GM23338 (cell line): ENCODE data around the gene SLC25A29. TPM values are rescaled to one million over a fixed set of nuclear protein-coding genes. Genes with fewer than 3 reads are reported as not detected.

Experiments
- ATAC-seq: fragments of 200-7000 bp; cut with Tn5 transposase; 3 replicates; pipeline ENCODE4 v1.9.1; 2020
- DNase-seq: peaks from one replicate; pipeline ENCODE4 v3.0.0-alpha.2; 2015; ENCODE audit warnings: low spot score
- H2AFZ ChIP-seq: fragments of 200-600 bp; sonication (generic); 2 replicates; pipeline ENCODE4 v1.8.0; 2016; ENCODE audit warnings: antibody characterized with exemption, mild to moderate bottlenecking, moderate library complexity
- H3F3A ChIP-seq: fragments of 200-600 bp; sonication (generic); replicated peaks from 2 replicates; pipeline ENCODE4 v1.8.0; 2017; ENCODE audit warnings: antibody characterized with exemption, mixed run types, low read depth
- H3K27ac ChIP-seq: fragments of 200-600 bp; sonication (generic); 2 replicates; pipeline ENCODE4 v1.6.1; 2016; ENCODE audit warnings: low read depth
- H3K27me3 ChIP-seq: fragments of 200-600 bp; sonication (generic); 2 replicates; pipeline ENCODE4 v1.8.0; 2016; ENCODE audit warnings: mild to moderate bottlenecking, mixed run types, moderate library complexity; ENCODE audit not compliant: insufficient read depth
- H3K36me3 ChIP-seq: fragments of 200-600 bp; sonication (generic); 2 replicates; pipeline ENCODE4 v1.8.0; 2016; ENCODE audit warnings: mild to moderate bottlenecking; ENCODE audit not compliant: insufficient read depth
- H3K4me1 ChIP-seq: fragments of 200-600 bp; sonication (generic); 2 replicates; pipeline ENCODE4 v1.8.0; 2016; ENCODE audit warnings: mild to moderate bottlenecking, moderate library complexity; ENCODE audit not compliant: insufficient read depth
- H3K4me2 ChIP-seq: fragments of 200-600 bp; sonication (generic); 2 replicates; pipeline ENCODE4 v1.7.1; 2017; ENCODE audit warnings: mixed run types
- H3K4me3 ChIP-seq: fragments of 200-600 bp; sonication (generic); 2 replicates; pipeline ENCODE4 v1.6.1; 2016; ENCODE audit warnings: mixed run types
- H3K79me2 ChIP-seq: fragments of 200-600 bp; sonication (generic); replicated peaks from 2 replicates; pipeline ENCODE4 v1.8.0; 2017; ENCODE audit warnings: mild to moderate bottlenecking; ENCODE audit not compliant: insufficient read depth
- H3K9me2 ChIP-seq: fragments of 200-600 bp; sonication (generic); 2 replicates; pipeline ENCODE4 v1.8.0; 2017; ENCODE audit not compliant: insufficient read depth
- H4K20me1 ChIP-seq: fragments of 200-600 bp; sonication (generic); replicated peaks from 2 replicates; pipeline ENCODE4 v1.8.0; 2017; ENCODE audit warnings: mild to moderate bottlenecking; ENCODE audit not compliant: insufficient read depth
- H3K27ac Mint-ChIP-seq: 2 replicates; pipeline ENCODE4 v1.8.0; 2020; ENCODE audit warnings: inconsistent platforms, mild to moderate bottlenecking, moderate library complexity, mixed read lengths
- H3K27me3 Mint-ChIP-seq: 3 replicates; pipeline ENCODE4 v1.8.0; 2022; ENCODE audit warnings: low read depth, mild to moderate bottlenecking, moderate library complexity, mixed read lengths, inconsistent platforms; ENCODE audit not compliant: insufficient read depth, poor library complexity
- H3K36me3 Mint-ChIP-seq: 3 replicates; pipeline ENCODE4 v1.8.0; 2021; ENCODE audit warnings: low read depth, mild to moderate bottlenecking, inconsistent platforms, moderate library complexity, mixed read lengths
- H3K4me1 Mint-ChIP-seq: 3 replicates; pipeline ENCODE4 v1.8.0; 2020; ENCODE audit warnings: mild to moderate bottlenecking, inconsistent platforms, mixed read lengths
- H3K4me3 Mint-ChIP-seq: 3 replicates; pipeline ENCODE4 v1.8.0; 2021; ENCODE audit warnings: moderate library complexity, mild to moderate bottlenecking, inconsistent platforms, mixed read lengths
- H3K9me3 Mint-ChIP-seq: 3 replicates; pipeline ENCODE4 v1.8.0; 2020; ENCODE audit warnings: moderate library complexity, mild to moderate bottlenecking, inconsistent platforms, mixed read lengths
- CREB1 ChIP-seq: fragments of 250-450 bp; sonication (Bioruptor Pico); IDR thresholded peaks from 2 replicates; pipeline ENCODE4 v1.5.0; 2020; ENCODE audit warnings: low read depth, mild to moderate bottlenecking, moderate library complexity
- EZH2 ChIP-seq: fragments of 200-600 bp; sonication (generic); IDR thresholded peaks from one replicate; pipeline ENCODE4 v1.8.0; 2017; ENCODE audit warnings: antibody characterized with exemption, mild to moderate bottlenecking, low read depth; ENCODE audit not compliant: unreplicated experiment
- JUNB ChIP-seq: IDR thresholded peaks from one replicate; pipeline ENCODE4 v1.6.1; 2016; ENCODE audit warnings: antibody characterized with exemption; ENCODE audit not compliant: unreplicated experiment
- STAT1 ChIP-seq: IDR thresholded peaks from one replicate; pipeline ENCODE4 v1.6.1; 2016; ENCODE audit warnings: antibody characterized with exemption; ENCODE audit not compliant: unreplicated experiment
- ZNF114 ChIP-seq: fragments of 250-450 bp; sonication (Bioruptor Pico); IDR thresholded peaks from 2 replicates; pipeline ENCODE4 v1.5.0; 2020; ENCODE audit warnings: mild to moderate bottlenecking, moderate library complexity
- polyA plus RNA-seq: library from polyadenylated mRNA; unstranded; fragments of >200 nt; fragmentation: Nextera tagmentation; extraction: Ambion mirVana; gene quantifications from 2 replicates; pipeline ENCODE4 v1.2.1, GENCODE V29; 2016
- total RNA-seq: library from RNA; depleted of rRNA; stranded (reverse); fragments of >200 nt; shearing (Covaris generic); gene quantifications from 2 replicates; pipeline ENCODE4 v1.2.3, GENCODE V29; 2014
- TF ChIP-seq, protein P1 (sequence below), 2 experiments: fragments of 200-600 bp in 1 of 2; sonication (generic) in 1 of 2; conservative IDR thresholded peaks; 2 replicates each; pipeline versions ENCODE4 v1.5.1 to v1.6.1; 2016 to 2017; ENCODE audit warnings: antibody characterized with exemption in 2 of 2, low read depth in 2 of 2, mild to moderate bottlenecking in 2 of 2, moderate library complexity in 1 of 2
- TF ChIP-seq, protein P2 (sequence below): IDR thresholded peaks from 2 replicates; pipeline ENCODE4 v1.6.1; 2016; ENCODE audit warnings: antibody characterized with exemption
- TF ChIP-seq, protein P3 (sequence below): IDR thresholded peaks from one replicate; pipeline ENCODE4 v1.6.1; 2018; ENCODE audit warnings: antibody characterized with exemption; ENCODE audit not compliant: unreplicated experiment

SLC25A29 gene
- total and polyA plus RNA-seq, 2 experiments from 2014 or later: 65.6 to 206 TPM

DNA sequence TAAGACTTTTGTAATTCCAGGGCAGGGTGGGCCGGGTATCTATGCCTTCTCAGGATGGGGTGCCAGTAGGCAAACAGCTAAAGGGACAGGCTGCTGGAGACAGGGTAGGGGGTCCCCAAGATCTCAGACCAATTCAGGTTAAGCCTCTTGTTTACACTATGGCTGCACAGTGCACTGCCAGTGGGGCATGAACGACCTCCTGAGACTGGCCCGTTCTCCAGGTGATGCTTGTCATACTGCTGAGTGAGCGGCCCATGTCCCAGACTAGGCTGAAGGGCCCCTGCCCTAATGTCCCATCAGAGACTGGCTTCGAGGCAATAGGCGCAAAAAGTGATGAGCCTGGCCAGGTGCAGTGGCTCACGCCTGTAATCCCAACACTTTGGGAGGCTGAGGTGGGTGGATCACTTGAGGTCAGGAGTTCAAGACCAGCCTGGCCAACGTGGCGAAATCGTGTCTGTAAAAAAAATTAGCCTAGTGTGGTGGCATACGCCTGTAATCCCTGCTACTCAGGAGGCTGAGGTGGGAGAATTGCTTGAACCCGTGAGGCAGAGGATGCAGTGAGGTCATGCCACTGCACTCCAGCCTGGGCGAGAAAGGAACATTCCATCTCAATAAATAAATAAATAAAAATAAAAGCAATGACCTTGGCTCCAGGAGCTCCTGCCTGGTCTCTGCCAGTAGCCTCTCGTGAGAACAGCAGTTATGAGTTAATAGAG, 12.6 kb downstream of the SLC25A29 start (continued):
- TF ChIP-seq, protein P1, sequence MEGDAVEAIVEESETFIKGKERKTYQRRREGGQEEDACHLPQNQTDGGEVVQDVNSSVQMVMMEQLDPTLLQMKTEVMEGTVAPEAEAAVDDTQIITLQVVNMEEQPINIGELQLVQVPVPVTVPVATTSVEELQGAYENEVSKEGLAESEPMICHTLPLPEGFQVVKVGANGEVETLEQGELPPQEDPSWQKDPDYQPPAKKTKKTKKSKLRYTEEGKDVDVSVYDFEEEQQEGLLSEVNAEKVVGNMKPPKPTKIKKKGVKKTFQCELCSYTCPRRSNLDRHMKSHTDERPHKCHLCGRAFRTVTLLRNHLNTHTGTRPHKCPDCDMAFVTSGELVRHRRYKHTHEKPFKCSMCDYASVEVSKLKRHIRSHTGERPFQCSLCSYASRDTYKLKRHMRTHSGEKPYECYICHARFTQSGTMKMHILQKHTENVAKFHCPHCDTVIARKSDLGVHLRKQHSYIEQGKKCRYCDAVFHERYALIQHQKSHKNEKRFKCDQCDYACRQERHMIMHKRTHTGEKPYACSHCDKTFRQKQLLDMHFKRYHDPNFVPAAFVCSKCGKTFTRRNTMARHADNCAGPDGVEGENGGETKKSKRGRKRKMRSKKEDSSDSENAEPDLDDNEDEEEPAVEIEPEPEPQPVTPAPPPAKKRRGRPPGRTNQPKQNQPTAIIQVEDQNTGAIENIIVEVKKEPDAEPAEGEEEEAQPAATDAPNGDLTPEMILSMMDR (conservative IDR thresholded peaks at IDR 0.05; ENCODE audit: low read depth in 2 of 2): no peak
- no peak for TF ChIP-seq EZH2
- TF ChIP-seq JUNB: no peak
- TF ChIP-seq, protein P2, sequence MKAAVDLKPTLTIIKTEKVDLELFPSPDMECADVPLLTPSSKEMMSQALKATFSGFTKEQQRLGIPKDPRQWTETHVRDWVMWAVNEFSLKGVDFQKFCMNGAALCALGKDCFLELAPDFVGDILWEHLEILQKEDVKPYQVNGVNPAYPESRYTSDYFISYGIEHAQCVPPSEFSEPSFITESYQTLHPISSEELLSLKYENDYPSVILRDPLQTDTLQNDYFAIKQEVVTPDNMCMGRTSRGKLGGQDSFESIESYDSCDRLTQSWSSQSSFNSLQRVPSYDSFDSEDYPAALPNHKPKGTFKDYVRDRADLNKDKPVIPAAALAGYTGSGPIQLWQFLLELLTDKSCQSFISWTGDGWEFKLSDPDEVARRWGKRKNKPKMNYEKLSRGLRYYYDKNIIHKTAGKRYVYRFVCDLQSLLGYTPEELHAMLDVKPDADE: no peak
- no peak for TF ChIP-seq STAT1
- TF ChIP-seq ZNF114 (CRISPR knock-in tag): no peak

DNA sequence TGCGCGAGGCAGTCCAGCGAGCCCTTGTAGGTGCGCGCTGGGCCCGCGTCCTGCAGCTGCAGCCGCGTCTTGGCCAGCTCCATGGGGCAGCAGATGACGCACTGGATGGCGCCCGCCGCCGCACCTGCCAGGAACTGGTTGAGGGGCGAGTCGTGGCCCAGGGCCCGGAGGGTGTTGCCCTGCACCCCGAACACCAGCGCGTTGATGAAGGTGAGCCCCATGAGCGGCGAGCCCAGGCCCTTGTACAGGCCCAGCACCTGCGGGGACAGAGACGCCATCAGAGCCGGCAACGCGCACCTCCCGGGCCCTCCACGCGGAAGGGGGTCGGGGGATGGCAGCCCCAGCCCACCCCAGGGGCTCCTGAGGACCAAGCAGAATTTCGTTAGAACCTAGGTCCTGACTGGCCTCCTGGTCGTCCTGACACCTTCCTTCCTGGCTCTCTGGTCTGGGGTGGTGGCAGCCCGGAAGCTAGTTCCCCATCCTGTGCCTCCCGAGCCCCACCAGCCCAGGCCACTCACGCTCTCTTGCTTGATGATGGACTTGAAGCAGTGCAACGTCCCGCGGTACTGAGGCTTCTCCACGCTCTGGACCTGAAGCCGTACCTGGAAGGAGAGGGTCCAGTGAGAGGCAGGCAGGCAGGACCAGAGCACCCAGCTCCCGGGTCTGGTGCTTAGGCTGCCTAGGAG, 13.3 kb downstream of the SLC25A29 start:
- no peak overlapping the region for H3K27ac Mint-ChIP-seq

More for the DNA sequence above, 13.3 kb downstream of the SLC25A29 start:
- H3K79me2 ChIP-seq: no peaks in the 10 kb centered on the region
- Mint-ChIP-seq H3K4me1 (peaks cover 22% of the 10 kb centered on the region), H3K36me3 (peaks cover 46% of the 10 kb centered on the region), H3K4me3 (no peak overlapping the region), H3K9me3 (no peaks in the 10 kb centered on the region), H3K27me3 (peaks cover 6% of the 10 kb centered on the region)
- TF ChIP-seq STAT1 (no peak), CREB1 (CRISPR knock-in tag) (no peak)
- TF ChIP-seq, protein P2: no peak
- TF ChIP-seq, protein P3, sequence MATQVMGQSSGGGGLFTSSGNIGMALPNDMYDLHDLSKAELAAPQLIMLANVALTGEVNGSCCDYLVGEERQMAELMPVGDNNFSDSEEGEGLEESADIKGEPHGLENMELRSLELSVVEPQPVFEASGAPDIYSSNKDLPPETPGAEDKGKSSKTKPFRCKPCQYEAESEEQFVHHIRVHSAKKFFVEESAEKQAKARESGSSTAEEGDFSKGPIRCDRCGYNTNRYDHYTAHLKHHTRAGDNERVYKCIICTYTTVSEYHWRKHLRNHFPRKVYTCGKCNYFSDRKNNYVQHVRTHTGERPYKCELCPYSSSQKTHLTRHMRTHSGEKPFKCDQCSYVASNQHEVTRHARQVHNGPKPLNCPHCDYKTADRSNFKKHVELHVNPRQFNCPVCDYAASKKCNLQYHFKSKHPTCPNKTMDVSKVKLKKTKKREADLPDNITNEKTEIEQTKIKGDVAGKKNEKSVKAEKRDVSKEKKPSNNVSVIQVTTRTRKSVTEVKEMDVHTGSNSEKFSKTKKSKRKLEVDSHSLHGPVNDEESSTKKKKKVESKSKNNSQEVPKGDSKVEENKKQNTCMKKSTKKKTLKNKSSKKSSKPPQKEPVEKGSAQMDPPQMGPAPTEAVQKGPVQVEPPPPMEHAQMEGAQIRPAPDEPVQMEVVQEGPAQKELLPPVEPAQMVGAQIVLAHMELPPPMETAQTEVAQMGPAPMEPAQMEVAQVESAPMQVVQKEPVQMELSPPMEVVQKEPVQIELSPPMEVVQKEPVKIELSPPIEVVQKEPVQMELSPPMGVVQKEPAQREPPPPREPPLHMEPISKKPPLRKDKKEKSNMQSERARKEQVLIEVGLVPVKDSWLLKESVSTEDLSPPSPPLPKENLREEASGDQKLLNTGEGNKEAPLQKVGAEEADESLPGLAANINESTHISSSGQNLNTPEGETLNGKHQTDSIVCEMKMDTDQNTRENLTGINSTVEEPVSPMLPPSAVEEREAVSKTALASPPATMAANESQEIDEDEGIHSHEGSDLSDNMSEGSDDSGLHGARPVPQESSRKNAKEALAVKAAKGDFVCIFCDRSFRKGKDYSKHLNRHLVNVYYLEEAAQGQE: no peak
- peaks cover 8% of the 10 kb centered on the region; the same call in 1 of the 2 replicates for H3F3A ChIP-seq
- peaks cover 31% of the 10 kb centered on the region for H4K20me1 ChIP-seq
- no peaks in the 10 kb centered on the region for H3K9me2 ChIP-seq
- no peaks in the 10 kb centered on the region; the same call in 1 of the 2 replicates for H3K36me3 ChIP-seq
- no peak overlapping the region for H3K4me2 ChIP-seq
- DNase-seq (no peak), ATAC-seq (no peak)
- H2AFZ ChIP-seq: no peak overlapping the region
- no peaks in the 10 kb centered on the region for H3K4me1 ChIP-seq
- H3K4me3 ChIP-seq: no peak overlapping the region
- no peak overlapping the region for H3K27ac ChIP-seq
- no peaks in the 10 kb centered on the region for H3K27me3 ChIP-seq
